ENCODE results near the gene CABLES1.
A peak's percentile ranks its signal among the peaks of the same experiment; 100 is the strongest.

CABLES1 gene

DNA sequence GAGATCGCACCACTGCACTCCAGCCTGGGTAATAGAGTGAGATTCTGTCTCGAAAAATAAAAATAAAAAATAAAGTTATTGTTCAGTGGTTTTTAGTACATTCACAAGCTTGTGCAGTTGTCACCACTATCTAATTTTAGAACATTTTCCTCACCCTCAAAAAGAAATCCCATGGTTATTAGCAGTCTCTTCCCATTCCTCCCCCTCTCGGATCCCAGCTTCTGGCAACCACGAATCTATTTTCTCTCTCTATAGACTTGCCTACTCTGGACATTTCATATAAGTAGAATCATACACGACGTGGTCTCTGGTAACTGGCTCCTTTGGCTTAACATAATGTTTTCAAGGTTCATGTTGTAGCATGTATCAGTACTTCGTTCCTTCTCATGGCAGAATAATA lies 38.6 kb downstream of the CABLES1 start:
- Mint-ChIP-seq H3K36me3 (ENCODE audit: insufficient read depth) (peaks cover 3% of the 10 kb centered on the region), H3K9me3 (no peaks in the 10 kb centered on the region), H3K27me3 (peaks cover 12 to 57% of the 10 kb centered on the region in 2 donors), H3K27ac (no peak overlapping the region), H3K4me1 (ENCODE audit: low read depth in 2 of 2) (no peaks in the 10 kb centered on the region), H3K4me3 (no peak overlapping the region)
- DNase-seq (no peak), ATAC-seq (replicated peaks) (no peak)

DNA sequence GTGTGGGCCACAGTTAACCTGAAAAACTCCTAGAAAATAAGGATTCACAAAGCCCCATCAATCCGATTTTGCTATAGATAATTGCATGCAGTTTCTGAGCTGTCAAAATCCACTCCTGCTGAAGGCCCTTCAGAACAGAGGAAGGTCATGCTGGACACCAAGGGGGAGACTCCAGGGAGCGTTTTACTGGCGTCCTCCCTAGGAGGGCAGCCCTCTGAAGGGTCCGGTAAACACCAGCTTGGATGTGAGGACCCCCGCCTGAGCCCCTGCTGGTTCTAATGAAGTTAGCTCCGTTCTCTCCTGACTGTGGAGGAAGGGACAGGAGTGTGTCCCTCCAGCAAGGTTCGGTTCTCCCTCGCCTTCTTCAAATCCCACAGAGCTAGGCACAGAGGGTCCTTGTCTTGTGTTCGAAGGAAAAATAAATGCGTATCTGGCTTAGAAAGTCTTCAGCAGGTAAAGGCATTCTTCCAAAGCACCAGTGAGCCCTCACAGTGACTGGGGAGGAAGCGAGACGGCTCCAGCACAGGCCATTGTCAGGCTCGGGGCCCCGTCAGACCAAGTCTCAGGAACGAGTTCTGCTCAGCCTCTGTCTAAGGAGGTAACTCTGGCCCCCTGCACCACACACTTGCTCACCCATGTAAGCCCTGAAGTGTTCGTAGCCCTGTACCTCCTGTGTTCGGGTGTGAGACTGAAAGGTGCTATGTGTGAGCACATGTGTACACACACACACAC lies 41.6 kb downstream of the CABLES1 start:
- no peak for ATAC-seq (replicated peaks)
- H3K27ac Mint-ChIP-seq: no peak overlapping the region
- no peak for DNase-seq
- no peaks in the 10 kb centered on the region for H3K36me3 Mint-ChIP-seq (ENCODE audit: insufficient read depth)
- H3K9me3 Mint-ChIP-seq: no peaks in the 10 kb centered on the region
- no peak overlapping the region for H3K4me3 Mint-ChIP-seq
- H3K27me3 Mint-ChIP-seq: peaks cover 12 to 49% of the 10 kb centered on the region in 2 donors
- no peaks in the 10 kb centered on the region for H3K4me1 Mint-ChIP-seq (ENCODE audit: low read depth in 2 of 2)

DNA sequence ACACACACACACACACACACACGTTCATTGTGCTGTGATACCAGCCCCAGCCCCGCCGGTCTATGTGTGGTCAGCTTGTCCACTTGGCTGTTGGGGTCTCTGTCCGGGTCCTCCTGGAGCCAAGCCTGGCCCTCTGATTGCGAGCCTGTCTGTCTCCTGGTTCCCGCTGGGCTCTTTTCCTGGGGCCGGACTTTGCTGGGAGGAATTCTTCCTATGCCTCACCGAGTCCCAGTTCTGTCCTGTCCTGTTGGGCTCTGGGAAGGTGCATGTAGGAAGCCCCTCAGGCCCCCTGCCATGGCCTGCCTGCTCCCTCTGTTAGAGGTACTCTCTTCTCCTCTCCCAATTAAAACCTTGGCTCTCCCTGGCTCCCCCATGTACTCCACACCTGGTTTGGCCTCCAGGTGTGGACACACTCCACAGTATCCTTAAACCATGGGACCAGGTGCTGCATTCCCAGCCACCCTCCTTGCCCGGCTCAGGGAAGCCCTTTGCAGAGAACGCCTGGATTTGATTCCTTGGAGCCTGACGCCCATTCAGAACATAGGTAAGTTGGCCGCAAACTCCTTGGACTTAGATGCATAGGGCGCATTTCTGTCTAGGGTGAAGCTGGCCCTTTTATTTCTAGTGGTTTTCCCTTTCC lies 42.3 kb downstream of the CABLES1 start:
- Mint-ChIP-seq H3K4me3 (no peak overlapping the region), H3K27ac (no peak overlapping the region), H3K36me3 (ENCODE audit: insufficient read depth) (no peaks in the 10 kb centered on the region), H3K27me3 (peaks cover 12 to 42% of the 10 kb centered on the region in 2 donors), H3K4me1 (ENCODE audit: low read depth in 2 of 2) (no peaks in the 10 kb centered on the region), H3K9me3 (no peaks in the 10 kb centered on the region)
- no peak for DNase-seq
- no peak for ATAC-seq (replicated peaks)

DNA sequence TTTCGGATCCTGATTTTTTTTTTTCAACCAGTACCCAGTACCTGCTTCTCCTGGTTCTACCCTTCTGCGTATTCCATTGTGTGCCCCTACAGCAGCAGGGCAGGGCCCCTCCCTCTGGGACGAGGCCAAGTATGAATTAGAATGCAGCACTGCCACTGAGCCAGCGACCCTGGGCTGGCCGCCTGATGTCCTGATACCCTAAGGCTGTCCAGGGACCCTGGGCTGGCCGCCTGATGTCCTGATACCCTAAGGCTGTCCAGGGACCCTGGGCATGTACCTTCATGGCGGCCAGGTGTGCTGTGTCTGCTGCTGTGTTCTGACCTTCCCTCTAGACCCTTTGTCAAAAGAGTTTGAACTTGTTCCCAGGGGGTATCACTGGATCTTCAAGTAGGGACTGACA lies 42.9 kb downstream of the CABLES1 start:
- H3K4me3 Mint-ChIP-seq: no peak overlapping the region
- H3K36me3 Mint-ChIP-seq (ENCODE audit: insufficient read depth): no peaks in the 10 kb centered on the region
- H3K27ac Mint-ChIP-seq: no peak overlapping the region
- peaks cover 12 to 41% of the 10 kb centered on the region in 2 donors for H3K27me3 Mint-ChIP-seq
- ATAC-seq (replicated peaks) (no peak), DNase-seq (no peak)
- no peaks in the 10 kb centered on the region for H3K9me3 Mint-ChIP-seq
- no peaks in the 10 kb centered on the region for H3K4me1 Mint-ChIP-seq (ENCODE audit: low read depth in 2 of 2)

DNA sequence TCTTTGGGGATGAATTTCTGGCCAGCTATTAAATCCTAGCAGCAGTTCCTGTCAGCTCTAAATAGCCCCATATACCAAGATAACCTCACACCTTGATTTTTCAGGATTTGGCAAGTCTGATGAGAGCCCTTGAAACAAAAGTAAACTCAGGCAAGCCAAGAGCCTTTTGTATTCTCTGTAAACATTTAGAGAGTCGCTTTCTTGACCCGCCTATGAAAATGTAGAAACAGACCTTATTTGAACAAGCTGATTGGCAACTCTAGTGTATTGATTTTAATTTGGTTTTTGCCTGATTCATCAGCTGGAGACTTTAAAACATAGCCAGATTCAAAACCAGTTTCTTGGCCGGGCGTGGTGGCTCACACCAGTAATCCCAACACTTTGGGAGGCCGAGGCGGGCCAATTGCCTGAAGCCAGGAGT lies 43.4 kb downstream of the CABLES1 start:
- DNase-seq (no peak), ATAC-seq (replicated peaks) (no peak)
- Mint-ChIP-seq H3K27me3 (peaks cover 12 to 42% of the 10 kb centered on the region in 2 donors), H3K27ac (no peak overlapping the region), H3K36me3 (ENCODE audit: insufficient read depth) (no peaks in the 10 kb centered on the region), H3K4me1 (ENCODE audit: low read depth in 2 of 2) (no peaks in the 10 kb centered on the region), H3K4me3 (no peak overlapping the region), H3K9me3 (no peaks in the 10 kb centered on the region)

DNA sequence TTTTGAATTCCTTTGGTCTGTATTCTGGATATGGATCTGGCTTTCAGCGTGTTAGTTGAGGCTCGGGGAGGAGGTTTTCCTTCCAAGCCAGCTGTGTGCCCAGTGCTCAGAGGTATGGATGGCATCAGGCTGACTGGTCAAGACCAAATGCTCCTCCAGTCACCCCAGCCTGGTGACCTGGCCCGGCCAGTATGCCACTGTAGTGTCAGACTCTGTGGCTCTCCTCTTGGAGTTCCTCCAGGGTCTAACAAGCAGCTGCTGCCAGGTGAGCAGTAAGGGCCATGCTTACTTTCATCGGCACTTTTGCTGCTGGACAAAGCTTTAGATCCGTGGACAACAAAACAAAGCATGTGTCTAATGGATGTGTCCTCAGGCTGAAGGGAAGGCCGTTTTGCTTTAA lies 44.1 kb downstream of the CABLES1 start:
- DNase-seq (no peak), ATAC-seq (replicated peaks) (no peak)
- no peaks in the 10 kb centered on the region for H3K4me1 Mint-ChIP-seq (ENCODE audit: low read depth in 2 of 2)
- no peak overlapping the region for H3K4me3 Mint-ChIP-seq
- H3K36me3 Mint-ChIP-seq (ENCODE audit: insufficient read depth): no peaks in the 10 kb centered on the region
- H3K27me3 Mint-ChIP-seq: peaks cover 12 to 42% of the 10 kb centered on the region in 2 donors
- no peak overlapping the region for H3K27ac Mint-ChIP-seq
- H3K9me3 Mint-ChIP-seq: no peaks in the 10 kb centered on the region

DNA sequence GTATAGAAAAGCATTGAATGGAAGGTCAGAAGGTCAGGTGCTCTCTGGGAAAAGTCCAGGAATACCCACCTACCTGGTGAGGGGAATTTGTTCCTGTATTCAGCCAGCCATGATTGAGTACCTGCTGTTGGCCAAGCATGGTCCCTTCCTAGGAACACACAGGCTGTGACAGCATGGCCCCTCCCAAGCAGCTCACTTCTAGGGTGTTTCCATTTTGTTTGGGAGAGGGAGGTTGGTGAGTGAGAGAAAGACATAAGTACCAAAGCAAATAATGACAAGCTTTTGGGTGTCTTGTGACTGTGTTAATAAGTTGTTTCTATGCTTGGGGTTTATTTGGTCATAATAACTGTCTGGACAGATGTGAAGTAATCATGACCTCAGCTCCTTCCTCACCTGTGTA lies 46.3 kb downstream of the CABLES1 start:
- Mint-ChIP-seq H3K27ac (no peak overlapping the region), H3K27me3 (peaks cover 12 to 33% of the 10 kb centered on the region in 2 donors), H3K4me1 (ENCODE audit: low read depth in 2 of 2) (no peaks in the 10 kb centered on the region), H3K9me3 (no peaks in the 10 kb centered on the region), H3K4me3 (no peak overlapping the region), H3K36me3 (ENCODE audit: insufficient read depth) (no peaks in the 10 kb centered on the region)
- ATAC-seq (replicated peaks) (no peak), DNase-seq (no peak)

DNA sequence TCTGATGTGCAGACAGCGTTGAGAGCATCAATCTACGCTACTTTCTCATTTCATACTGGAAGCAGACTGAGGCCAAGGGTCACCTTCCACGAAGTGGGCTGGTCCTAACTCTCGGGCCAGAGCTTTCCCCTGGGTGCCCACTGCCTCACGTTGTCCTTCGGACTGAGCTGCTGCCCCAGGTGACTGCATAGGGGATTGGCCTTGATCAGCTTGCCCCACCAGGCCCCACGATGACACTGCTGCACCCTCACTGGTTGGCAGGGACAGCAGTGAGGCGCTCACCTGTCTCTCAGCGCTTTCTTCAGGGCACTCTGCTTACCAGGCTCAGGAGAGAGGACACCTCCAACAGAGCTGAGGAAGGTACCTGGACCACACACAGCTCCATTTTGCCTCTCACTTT lies 47.3 kb downstream of the CABLES1 start:
- H3K4me1 Mint-ChIP-seq (ENCODE audit: low read depth in 2 of 2): no peaks in the 10 kb centered on the region
- H3K36me3 Mint-ChIP-seq (ENCODE audit: insufficient read depth): no peaks in the 10 kb centered on the region
- H3K27me3 Mint-ChIP-seq: peaks cover 9 to 25% of the 10 kb centered on the region in 2 donors
- H3K27ac Mint-ChIP-seq: no peak overlapping the region
- no peaks in the 10 kb centered on the region for H3K9me3 Mint-ChIP-seq
- H3K4me3 Mint-ChIP-seq: no peak overlapping the region
- DNase-seq (no peak), ATAC-seq (replicated peaks) (no peak)

DNA sequence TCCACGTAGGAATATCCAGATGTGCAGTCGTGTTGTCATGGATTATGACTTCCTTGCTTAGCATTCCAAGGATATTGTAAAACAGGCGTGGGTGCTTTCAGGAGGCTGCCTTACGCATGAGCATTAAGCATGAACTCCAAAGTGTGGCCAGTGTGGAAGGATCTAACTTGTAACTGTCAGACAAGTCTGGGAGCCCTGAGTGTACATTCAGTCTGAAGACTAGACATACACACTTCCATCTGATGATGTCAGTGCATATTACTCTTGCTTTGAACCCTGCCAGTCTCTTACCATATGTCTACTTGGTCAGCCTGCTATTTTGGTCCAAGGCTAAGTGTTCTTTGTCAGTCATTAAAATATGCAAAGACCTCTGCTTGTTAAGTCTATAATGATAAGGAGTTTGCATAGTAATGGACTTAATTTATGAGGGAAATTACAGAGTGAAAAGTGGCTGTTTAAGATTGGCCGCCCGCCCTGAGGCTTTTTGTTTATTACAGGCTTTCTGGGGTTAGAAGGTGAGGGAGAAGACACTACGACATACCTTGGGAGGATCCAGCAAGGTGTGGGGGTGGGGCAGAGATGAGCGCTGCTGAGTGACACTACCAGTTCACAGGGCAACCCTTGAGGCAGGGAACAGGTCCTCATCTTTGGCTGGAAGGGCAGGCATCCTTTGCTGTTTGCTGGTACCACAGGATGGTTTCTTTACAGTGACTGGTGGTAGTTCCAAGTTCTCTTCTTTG lies 48.3 kb downstream of the CABLES1 start:
- DNase-seq: no peak
- peak overlapping the region in 1 of 2 donors; percentile 24 for H3K27ac Mint-ChIP-seq
- no peak overlapping the region for H3K4me3 Mint-ChIP-seq
- H3K4me1 Mint-ChIP-seq (ENCODE audit: low read depth in 2 of 2): no peaks in the 10 kb centered on the region
- ATAC-seq (replicated peaks): no peak
- peaks cover 0 to 16% of the 10 kb centered on the region in 2 donors for H3K27me3 Mint-ChIP-seq
- no peaks in the 10 kb centered on the region for H3K9me3 Mint-ChIP-seq
- H3K36me3 Mint-ChIP-seq (ENCODE audit: insufficient read depth): no peaks in the 10 kb centered on the region

DNA sequence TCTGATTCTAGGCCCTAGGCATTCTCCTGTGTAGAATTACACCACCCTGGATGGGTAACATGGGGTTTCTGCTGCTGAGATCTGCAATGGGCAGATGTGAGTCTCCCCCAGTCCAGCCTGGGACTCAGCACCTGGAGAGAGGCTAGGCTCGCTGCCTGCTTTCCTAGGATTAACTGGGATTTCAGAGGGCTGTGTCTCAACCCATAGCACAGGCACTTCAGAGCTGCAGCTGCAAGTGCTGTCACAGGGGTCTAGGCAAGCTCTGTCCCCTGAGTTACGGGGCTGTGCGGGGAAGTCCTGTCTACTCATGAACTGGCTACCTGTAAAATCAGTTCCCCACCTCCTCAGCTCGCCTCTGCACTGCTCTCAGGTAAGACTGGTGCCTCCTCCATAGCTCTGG lies 51.5 kb downstream of the CABLES1 start:
- Mint-ChIP-seq H3K4me3 (no peak overlapping the region), H3K27ac (no peak overlapping the region), H3K27me3 (peaks cover 0 to 13% of the 10 kb centered on the region in 2 donors), H3K4me1 (ENCODE audit: low read depth in 2 of 2) (no peaks in the 10 kb centered on the region), H3K36me3 (ENCODE audit: insufficient read depth) (no peaks in the 10 kb centered on the region), H3K9me3 (no peaks in the 10 kb centered on the region)
- DNase-seq: no peak
- ATAC-seq (replicated peaks): no peak

DNA sequence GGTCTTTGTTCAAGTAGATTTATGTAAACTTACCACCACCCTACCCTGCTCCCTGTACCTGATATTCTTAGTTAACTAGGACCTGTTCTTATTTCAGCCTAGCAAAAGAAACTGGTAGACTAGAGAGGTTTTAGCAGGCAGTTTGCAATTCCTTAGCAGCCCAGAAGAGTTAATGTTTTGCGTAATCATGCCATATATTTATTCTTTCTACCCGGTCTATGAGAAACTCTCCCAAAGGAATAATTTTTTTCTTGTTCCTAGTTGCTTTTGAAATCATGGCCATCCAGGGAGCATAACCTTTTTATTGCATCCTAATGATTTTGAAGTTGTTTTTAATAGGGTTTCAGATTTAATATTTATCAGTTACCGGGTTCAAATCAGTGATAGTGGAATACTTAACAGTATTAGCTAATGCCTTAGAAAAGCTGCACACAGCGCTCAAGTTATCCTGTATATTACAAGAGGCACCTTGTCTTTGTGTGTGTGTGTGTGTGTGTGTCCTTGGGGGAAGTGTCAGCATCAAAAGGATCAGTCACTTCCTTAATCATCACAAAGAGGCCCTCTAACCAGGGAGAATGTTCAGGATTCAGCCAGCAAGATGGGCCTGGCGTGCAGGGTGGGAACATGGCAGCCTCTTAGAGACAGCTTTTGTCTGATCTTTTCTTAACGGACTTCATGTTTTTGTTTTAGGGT lies 52.9 kb downstream of the CABLES1 start:
- no peak overlapping the region for H3K27ac Mint-ChIP-seq
- peaks cover 0 to 9% of the 10 kb centered on the region in 2 donors for H3K27me3 Mint-ChIP-seq

DNA sequence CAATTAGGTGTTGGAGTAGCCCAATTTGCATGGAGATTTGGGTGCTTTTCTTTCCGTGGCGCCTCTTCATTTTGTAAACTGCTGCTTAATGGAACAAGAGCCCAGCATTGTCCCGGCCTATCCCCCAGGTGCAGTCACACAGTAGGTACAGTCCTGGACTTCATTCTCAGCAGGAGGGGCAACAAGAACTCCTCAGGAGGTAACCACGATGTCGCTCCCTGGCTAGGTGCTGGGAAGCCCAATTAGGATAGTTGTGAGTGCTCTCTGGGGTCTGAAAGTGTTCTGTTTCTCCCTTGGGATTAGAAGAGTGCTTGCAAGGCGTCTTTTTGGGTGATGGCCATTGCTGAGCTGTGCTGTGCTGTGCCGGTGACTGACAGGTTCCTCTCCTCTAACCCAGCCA lies 53.8 kb downstream of the CABLES1 start:
- DNase-seq (no peak), ATAC-seq (replicated peaks) (no peak)
- no peak overlapping the region for H3K27ac Mint-ChIP-seq
- no peaks in the 10 kb centered on the region for H3K9me3 Mint-ChIP-seq
- no peak overlapping the region for H3K4me3 Mint-ChIP-seq
- peaks cover 0 to 4% of the 10 kb centered on the region in 2 donors for H3K4me1 Mint-ChIP-seq (ENCODE audit: low read depth in 2 of 2)
- peaks cover 0 to 7% of the 10 kb centered on the region in 2 donors for H3K27me3 Mint-ChIP-seq
- H3K36me3 Mint-ChIP-seq (ENCODE audit: insufficient read depth): no peaks in the 10 kb centered on the region

More for the DNA sequence above, 52.9 kb downstream of the CABLES1 start:
- H3K36me3 Mint-ChIP-seq (ENCODE audit: insufficient read depth): no peaks in the 10 kb centered on the region
- H3K9me3 Mint-ChIP-seq: no peaks in the 10 kb centered on the region
- no peak overlapping the region for H3K4me3 Mint-ChIP-seq
- peaks cover 0 to 4% of the 10 kb centered on the region in 2 donors for H3K4me1 Mint-ChIP-seq (ENCODE audit: low read depth in 2 of 2)
- ATAC-seq (replicated peaks): no peak
- DNase-seq: no peak

All from effector memory CD8-positive, alpha-beta T cell (primary cell).